ENCODE data around the gene U2AF2.

The U2AF2 gene

GRCh38 chr19:55609326-55609725 is 45.5 kb upstream of the U2AF2 start:
- H3K4me3 ChIP-seq (replicated peaks; ENCODE audit: low read depth, low read length): no peak overlapping the region
- H3K27me3 ChIP-seq (replicated peaks; ENCODE audit: control insufficient read depth, insufficient read depth, low read length): no peaks in the 10 kb centered on the region
- peaks cover 3% of the 10 kb centered on the region; the same call in 1 of the 2 replicates for H3K36me3 ChIP-seq (ENCODE audit: control insufficient read depth, insufficient read depth, low read length)
- DNase-seq (ENCODE audit: extremely low read depth, insufficient read length): no peak
- TF ChIP-seq, protein P1, sequence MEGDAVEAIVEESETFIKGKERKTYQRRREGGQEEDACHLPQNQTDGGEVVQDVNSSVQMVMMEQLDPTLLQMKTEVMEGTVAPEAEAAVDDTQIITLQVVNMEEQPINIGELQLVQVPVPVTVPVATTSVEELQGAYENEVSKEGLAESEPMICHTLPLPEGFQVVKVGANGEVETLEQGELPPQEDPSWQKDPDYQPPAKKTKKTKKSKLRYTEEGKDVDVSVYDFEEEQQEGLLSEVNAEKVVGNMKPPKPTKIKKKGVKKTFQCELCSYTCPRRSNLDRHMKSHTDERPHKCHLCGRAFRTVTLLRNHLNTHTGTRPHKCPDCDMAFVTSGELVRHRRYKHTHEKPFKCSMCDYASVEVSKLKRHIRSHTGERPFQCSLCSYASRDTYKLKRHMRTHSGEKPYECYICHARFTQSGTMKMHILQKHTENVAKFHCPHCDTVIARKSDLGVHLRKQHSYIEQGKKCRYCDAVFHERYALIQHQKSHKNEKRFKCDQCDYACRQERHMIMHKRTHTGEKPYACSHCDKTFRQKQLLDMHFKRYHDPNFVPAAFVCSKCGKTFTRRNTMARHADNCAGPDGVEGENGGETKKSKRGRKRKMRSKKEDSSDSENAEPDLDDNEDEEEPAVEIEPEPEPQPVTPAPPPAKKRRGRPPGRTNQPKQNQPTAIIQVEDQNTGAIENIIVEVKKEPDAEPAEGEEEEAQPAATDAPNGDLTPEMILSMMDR (IDR thresholded peaks at IDR 0.05; ENCODE audit: insufficient read depth, low read length, poor library complexity, severe bottlenecking): no peak

DNA sequence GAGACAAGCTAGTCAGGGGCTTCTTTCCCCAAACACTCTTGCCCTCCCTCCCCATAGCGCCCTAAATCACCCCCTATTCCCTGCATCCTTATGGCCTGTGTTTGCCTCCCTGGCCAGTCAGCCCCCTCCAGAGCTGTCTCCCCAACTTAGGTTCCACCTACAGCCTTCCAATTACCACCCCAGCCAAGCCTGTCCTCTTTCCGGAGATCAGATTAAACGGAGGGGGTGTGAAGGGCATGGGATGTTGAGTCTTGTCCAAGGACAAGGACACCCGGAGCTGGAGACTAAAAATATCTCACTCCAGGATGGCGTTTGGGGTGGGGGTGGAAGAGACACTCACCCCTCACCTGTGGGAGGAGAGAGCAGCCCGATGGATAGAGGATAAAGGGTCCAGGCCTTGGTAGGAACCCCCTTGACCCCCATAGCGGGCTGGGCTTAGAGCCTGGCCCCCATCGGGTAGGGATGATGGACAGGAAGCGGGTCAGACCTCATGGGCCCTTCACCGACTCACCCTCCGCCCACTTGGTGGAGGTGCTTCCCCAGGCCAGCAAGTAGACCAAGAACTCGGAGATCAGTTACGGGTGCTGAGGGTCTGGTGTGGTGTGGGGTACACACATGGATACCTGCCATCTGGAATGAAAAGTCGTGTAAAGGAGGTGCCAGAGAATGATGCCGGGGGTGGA is 43.4 kb upstream of the U2AF2 start:
- H3K4me3 ChIP-seq (replicated peaks; ENCODE audit: low read depth, low read length): no peak overlapping the region
- TF ChIP-seq, protein P1 (IDR thresholded peaks at IDR 0.05; ENCODE audit: insufficient read depth, low read length, poor library complexity, severe bottlenecking): no peak
- H3K27me3 ChIP-seq (replicated peaks; ENCODE audit: control insufficient read depth, insufficient read depth, low read length): no peaks in the 10 kb centered on the region
- DNase-seq (ENCODE audit: extremely low read depth, insufficient read length): no peak
- peaks cover 16% of the 10 kb centered on the region for H3K36me3 ChIP-seq (ENCODE audit: control insufficient read depth, insufficient read depth, low read length)

GRCh38 chr19:55611983-55612645 is 42.7 kb upstream of the U2AF2 start:
- H3K36me3 ChIP-seq (ENCODE audit: control insufficient read depth, insufficient read depth, low read length): peaks cover 18% of the 10 kb centered on the region
- TF ChIP-seq, protein P1 (IDR thresholded peaks at IDR 0.05; ENCODE audit: insufficient read depth, low read length, poor library complexity, severe bottlenecking): no peak
- no peak overlapping the region for H3K4me3 ChIP-seq (replicated peaks; ENCODE audit: low read depth, low read length)
- H3K27me3 ChIP-seq (replicated peaks; ENCODE audit: control insufficient read depth, insufficient read depth, low read length): no peaks in the 10 kb centered on the region
- DNase-seq (ENCODE audit: extremely low read depth, insufficient read length): no peak

GRCh38 chr19:55613396-55613795 is 41.4 kb upstream of the U2AF2 start:
- TF ChIP-seq, protein P1 (IDR thresholded peaks at IDR 0.05; ENCODE audit: insufficient read depth, low read length, poor library complexity, severe bottlenecking): no peak
- DNase-seq (ENCODE audit: extremely low read depth, insufficient read length): no peak
- peaks cover 22% of the 10 kb centered on the region for H3K36me3 ChIP-seq (ENCODE audit: control insufficient read depth, insufficient read depth, low read length)
- no peaks in the 10 kb centered on the region for H3K27me3 ChIP-seq (replicated peaks; ENCODE audit: control insufficient read depth, insufficient read depth, low read length)
- no peak overlapping the region for H3K4me3 ChIP-seq (replicated peaks; ENCODE audit: low read depth, low read length)

GRCh38 chr19:55613930-55614710 is 40.7 kb upstream of the U2AF2 start:
- Histone ChIP-seq H3K4me3 (replicated peaks; ENCODE audit: low read depth, low read length) (no peak overlapping the region), H3K36me3 (ENCODE audit: control insufficient read depth, insufficient read depth, low read length) (peaks cover 22% of the 10 kb centered on the region)
- TF ChIP-seq, protein P1 (IDR thresholded peaks at IDR 0.05; ENCODE audit: insufficient read depth, low read length, poor library complexity, severe bottlenecking): no peak

More at GRCh38 chr19:55613930-55614710, 40.7 kb upstream of the U2AF2 start:
- DNase-seq (ENCODE audit: extremely low read depth, insufficient read length): no peak
- H3K27me3 ChIP-seq (replicated peaks; ENCODE audit: control insufficient read depth, insufficient read depth, low read length): no peaks in the 10 kb centered on the region
